Endothelial cell (in vitro differentiated cells): Measurements from ENCODE around the gene PTPN23. TPM values are rescaled to one million over a fixed set of nuclear protein-coding genes. Genes with fewer than 3 reads are reported as not detected.

Experiments
- DNase-seq: peaks from one replicate; pipeline ENCODE4 v3.0.0; 2021; ENCODE audit warnings: low spot score
- H3K27ac Mint-ChIP-seq: one replicate; pipeline ENCODE4 v1.8.0; 2021; ENCODE audit warnings: mixed read lengths, inconsistent platforms; ENCODE audit not compliant: unreplicated experiment
- H3K27me3 Mint-ChIP-seq: one replicate; pipeline ENCODE4 v1.8.0; 2021; ENCODE audit warnings: mild to moderate bottlenecking, moderate library complexity, mixed read lengths, inconsistent platforms; ENCODE audit not compliant: unreplicated experiment
- H3K36me3 Mint-ChIP-seq: one replicate; pipeline ENCODE4 v1.8.0; 2021; ENCODE audit warnings: mild to moderate bottlenecking, low read depth, mixed read lengths, inconsistent platforms; ENCODE audit not compliant: unreplicated experiment
- H3K4me1 Mint-ChIP-seq: one replicate; pipeline ENCODE4 v1.8.0; 2021; ENCODE audit warnings: mild to moderate bottlenecking, mixed read lengths, inconsistent platforms; ENCODE audit not compliant: unreplicated experiment
- H3K4me3 Mint-ChIP-seq: one replicate; pipeline ENCODE4 v1.8.0; 2021; ENCODE audit warnings: mild to moderate bottlenecking, mixed read lengths, inconsistent platforms; ENCODE audit not compliant: unreplicated experiment
- H3K9me3 Mint-ChIP-seq: one replicate; pipeline ENCODE4 v1.8.0; 2021; ENCODE audit warnings: mixed read lengths, inconsistent platforms; ENCODE audit not compliant: unreplicated experiment
- total RNA-seq: library from RNA; stranded (reverse); fragmentation: NEBNext Ultra II Directional; extraction: Animal tissue kit (Norgen Biotek cat#: 25700); gene quantifications from one replicate; pipeline ENCODE4 v1.2.1, GENCODE V29; 2021; ENCODE audit not compliant: unreplicated experiment
- TF ChIP-seq, protein P1 (sequence below): fragments of 200-600 bp; sonication (generic); IDR thresholded peaks from one replicate; pipeline ENCODE4 v1.5.0; 2021; ENCODE audit warnings: antibody characterized with exemption; ENCODE audit not compliant: unreplicated experiment

The PTPN23 gene
- total RNA-seq, 1 donor from 2014 or later = 47.8 TPM

DNA sequence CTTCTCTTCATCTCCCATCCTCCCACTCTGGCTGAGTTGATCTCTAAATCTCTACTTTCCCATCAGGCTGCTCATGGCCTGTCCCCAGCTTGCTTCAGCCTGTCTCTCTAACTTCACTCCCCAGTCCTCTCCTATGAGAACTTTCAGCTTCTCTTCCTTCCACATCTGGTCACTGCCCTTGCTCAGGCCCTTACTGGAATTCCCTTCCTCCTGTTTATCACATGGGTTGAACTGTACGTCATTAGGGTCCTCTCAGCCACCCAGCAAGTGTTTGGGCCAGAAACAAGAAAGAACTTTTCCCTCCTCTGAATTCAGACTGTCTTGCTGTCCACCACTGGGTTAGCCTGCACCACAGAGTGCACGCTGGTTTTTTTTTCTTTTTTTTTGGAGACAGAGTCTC, 5.0 kb downstream of the PTPN23 start:
- no peak for DNase-seq

DNA sequence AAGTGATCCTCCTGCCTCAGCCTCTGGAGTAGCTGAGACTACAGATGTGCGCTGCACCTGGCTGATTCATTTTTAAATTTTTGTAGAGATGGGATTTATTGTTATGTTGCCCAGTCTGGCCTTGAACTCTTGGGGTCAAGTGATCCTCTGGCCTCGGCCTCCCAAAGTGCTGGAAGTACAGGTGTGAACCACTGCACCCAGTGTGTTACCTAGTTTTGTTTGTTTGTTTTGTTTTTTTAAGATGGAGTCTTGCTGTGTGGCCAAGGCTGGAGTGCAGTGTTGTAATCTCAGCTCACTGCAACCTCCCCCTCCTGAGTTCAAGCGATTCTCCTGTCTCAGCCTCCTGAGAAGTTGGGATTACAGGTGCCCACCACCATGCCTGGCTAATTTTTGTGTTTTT, 12.1 kb downstream of the PTPN23 start:
- TF ChIP-seq, protein P1, sequence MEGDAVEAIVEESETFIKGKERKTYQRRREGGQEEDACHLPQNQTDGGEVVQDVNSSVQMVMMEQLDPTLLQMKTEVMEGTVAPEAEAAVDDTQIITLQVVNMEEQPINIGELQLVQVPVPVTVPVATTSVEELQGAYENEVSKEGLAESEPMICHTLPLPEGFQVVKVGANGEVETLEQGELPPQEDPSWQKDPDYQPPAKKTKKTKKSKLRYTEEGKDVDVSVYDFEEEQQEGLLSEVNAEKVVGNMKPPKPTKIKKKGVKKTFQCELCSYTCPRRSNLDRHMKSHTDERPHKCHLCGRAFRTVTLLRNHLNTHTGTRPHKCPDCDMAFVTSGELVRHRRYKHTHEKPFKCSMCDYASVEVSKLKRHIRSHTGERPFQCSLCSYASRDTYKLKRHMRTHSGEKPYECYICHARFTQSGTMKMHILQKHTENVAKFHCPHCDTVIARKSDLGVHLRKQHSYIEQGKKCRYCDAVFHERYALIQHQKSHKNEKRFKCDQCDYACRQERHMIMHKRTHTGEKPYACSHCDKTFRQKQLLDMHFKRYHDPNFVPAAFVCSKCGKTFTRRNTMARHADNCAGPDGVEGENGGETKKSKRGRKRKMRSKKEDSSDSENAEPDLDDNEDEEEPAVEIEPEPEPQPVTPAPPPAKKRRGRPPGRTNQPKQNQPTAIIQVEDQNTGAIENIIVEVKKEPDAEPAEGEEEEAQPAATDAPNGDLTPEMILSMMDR = no peak
- H3K4me3 Mint-ChIP-seq = no peak overlapping the region
- DNase-seq = no peak
- no peaks in the 10 kb centered on the region for H3K9me3 Mint-ChIP-seq
- peaks cover 10% of the 10 kb centered on the region for H3K36me3 Mint-ChIP-seq
- H3K27ac Mint-ChIP-seq = no peak overlapping the region
- peaks cover 3% of the 10 kb centered on the region for H3K27me3 Mint-ChIP-seq
- H3K4me1 Mint-ChIP-seq = peaks cover 9% of the 10 kb centered on the region

More for the DNA sequence above, 5.0 kb downstream of the PTPN23 start:
- H3K27ac Mint-ChIP-seq = no peak overlapping the region
- H3K4me1 Mint-ChIP-seq = peaks cover 18% of the 10 kb centered on the region
- H3K4me3 Mint-ChIP-seq = peak overlapping the region; percentile 60
- no peaks in the 10 kb centered on the region for H3K9me3 Mint-ChIP-seq
- TF ChIP-seq, protein P1 = no peak
- H3K36me3 Mint-ChIP-seq = peaks cover 12% of the 10 kb centered on the region
- no peaks in the 10 kb centered on the region for H3K27me3 Mint-ChIP-seq

DNA sequence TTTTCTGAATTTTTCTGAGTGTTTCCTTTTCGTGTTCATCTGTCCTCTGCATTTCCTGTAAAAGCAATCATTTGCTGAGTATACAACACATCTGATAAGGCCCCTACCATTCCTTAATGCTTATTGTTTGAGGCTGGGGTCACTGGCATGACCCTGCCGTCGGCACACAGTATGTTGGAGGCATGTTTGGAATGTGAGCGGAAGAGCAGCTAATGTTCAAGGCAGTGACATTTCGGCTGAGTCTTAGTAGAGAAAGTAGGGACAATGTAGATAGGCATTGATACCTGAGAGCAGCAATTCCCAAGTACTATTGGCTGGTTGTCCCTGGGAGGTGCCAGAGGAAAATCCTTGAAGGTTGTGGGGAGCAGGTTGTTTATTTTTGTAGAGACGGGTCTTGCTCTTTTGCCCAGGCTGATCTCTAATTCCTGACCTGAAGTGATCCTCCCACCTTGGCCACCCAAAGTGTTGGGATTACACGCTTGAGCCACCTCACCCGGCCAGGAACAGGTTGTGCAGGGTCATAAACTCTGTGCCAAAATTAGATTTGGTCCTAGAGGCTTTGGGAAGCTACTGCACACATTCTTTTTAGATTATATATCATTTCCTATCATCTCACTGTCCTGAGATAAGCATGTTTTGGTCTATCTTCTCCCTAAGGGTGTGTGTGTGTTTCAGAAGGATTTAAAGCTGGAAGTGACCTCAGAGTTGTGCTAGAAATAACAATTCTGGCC, 13.5 kb downstream of the PTPN23 start:
- Mint-ChIP-seq H3K9me3 (no peaks in the 10 kb centered on the region), H3K27ac (peak overlapping the region; percentile 83), H3K27me3 (peaks cover 3% of the 10 kb centered on the region), H3K36me3 (peaks cover 6% of the 10 kb centered on the region), H3K4me1 (peaks cover 9% of the 10 kb centered on the region), H3K4me3 (peak overlapping the region; percentile 57)
- no peak for DNase-seq
- TF ChIP-seq, protein P1 = no peak

DNA sequence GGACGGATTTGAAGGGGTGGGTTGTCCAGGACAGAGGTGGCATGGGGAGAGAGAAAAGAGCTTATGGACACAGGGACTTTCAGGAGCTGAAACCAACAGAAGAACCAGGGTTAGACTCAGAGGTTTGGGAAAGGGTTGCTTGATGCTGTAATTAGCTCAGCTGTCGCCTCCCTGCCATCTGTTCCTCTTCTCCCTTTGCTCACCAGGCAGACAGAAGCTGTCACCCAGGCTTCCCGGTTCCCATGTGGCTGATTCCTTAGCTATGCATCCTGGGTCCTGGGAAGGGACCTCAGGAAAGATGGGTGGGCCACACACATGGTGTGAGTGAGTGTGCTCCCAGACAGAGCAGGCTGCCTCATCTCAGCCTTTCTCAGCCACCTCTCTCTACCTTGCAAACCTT, 14.1 kb downstream of the PTPN23 start:
- H3K36me3 Mint-ChIP-seq = peaks cover 6% of the 10 kb centered on the region
- no peak overlapping the region for H3K4me3 Mint-ChIP-seq
- TF ChIP-seq, protein P1 = no peak

DNA sequence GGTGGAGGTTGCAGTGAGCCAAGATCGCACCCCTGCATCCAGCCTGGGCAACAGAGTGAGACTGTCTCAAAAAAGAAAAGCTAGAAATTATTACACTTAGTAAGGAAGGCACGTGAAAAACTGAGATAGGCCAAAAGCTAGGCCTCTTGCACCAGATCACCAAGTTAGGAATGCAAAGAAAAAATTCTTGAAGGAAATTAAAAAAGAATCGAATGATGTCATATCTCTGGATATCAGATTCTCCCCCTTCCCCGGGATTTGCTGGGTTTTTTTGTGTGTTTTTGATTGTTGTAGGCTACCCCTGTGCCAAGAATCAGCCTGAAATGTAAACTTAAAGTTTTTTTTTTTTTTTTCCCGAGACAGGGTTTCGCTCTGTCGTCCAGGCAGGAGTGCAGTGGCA, 17.4 kb downstream of the PTPN23 start:
- peaks cover 3% of the 10 kb centered on the region for H3K27me3 Mint-ChIP-seq
- TF ChIP-seq, protein P1 = no peak
- DNase-seq = no peak
- H3K9me3 Mint-ChIP-seq = no peaks in the 10 kb centered on the region
- H3K4me1 Mint-ChIP-seq = peaks cover 9% of the 10 kb centered on the region
- H3K27ac Mint-ChIP-seq = no peak overlapping the region
- no peak overlapping the region for H3K4me3 Mint-ChIP-seq
- peaks cover 6% of the 10 kb centered on the region for H3K36me3 Mint-ChIP-seq

More for the DNA sequence above, 14.1 kb downstream of the PTPN23 start:
- Mint-ChIP-seq H3K4me1 (peaks cover 9% of the 10 kb centered on the region), H3K27ac (peak overlapping the region; percentile 48), H3K27me3 (peaks cover 3% of the 10 kb centered on the region), H3K9me3 (no peaks in the 10 kb centered on the region)
- DNase-seq = no peak
